ENCODE results near the gene YWHAG. TPM values are rescaled to one million over a fixed set of nuclear protein-coding genes. Genes with fewer than 3 reads are reported as not detected.

Gene YWHAG
- total RNA-seq, 1 donor from 2014 or later = 351 TPM

- H3K27me3 Mint-ChIP-seq (ENCODE audit: low read depth, unreplicated experiment) = no peaks in the 10 kb centered on the region
- no peaks in the 10 kb centered on the region for H3K9me3 Mint-ChIP-seq (ENCODE audit: unreplicated experiment)
- DNase-seq (ENCODE audit: low read depth) = no peak
- H3K4me1 Mint-ChIP-seq (ENCODE audit: low read depth, unreplicated experiment) = peaks cover 34% of the 10 kb centered on the region
- Histone ChIP-seq H3K36me3 (ENCODE audit: insufficient read depth, low read length) (peaks cover 16% of the 10 kb centered on the region), H3K9me3 (ENCODE audit: insufficient read depth, low read depth, low read length) (no peaks in the 10 kb centered on the region), H3K9ac (ENCODE audit: low read length) (no peak overlapping the region), H3K27ac (ENCODE audit: low read depth, low read length) (no peak overlapping the region), H4K20me1 (ENCODE audit: insufficient read depth, low read length) (peaks cover 71% of the 10 kb centered on the region), H3K27me3 (ENCODE audit: insufficient read depth, low read length) (no peaks in the 10 kb centered on the region), H2AFZ (ENCODE audit: low read depth, low read length) (no peak overlapping the region), H3K4me3 (ENCODE audit: insufficient read depth, low read depth, low read length) (peak overlapping the region; percentile 95), H3K79me2 (ENCODE audit: insufficient read depth, low read length) (peaks cover 77% of the 10 kb centered on the region), H3K4me1 (ENCODE audit: insufficient read depth, low read length) (peaks cover 26% of the 10 kb centered on the region), H3K4me2 (ENCODE audit: low read length) (peak overlapping the region; percentile 87)
- peaks cover 32% of the 10 kb centered on the region for H3K36me3 Mint-ChIP-seq (ENCODE audit: low read depth, unreplicated experiment)
- peak overlapping the region; percentile 98 for H3K4me3 Mint-ChIP-seq (ENCODE audit: unreplicated experiment)
- no peak for FAIRE-seq
- TF ChIP-seq CTCF (IDR thresholded peaks at IDR 0.05; ENCODE audit: insufficient read depth, low read depth, low read length) (no peak), EZH2 (IDR thresholded peaks at IDR 0.05; ENCODE audit: insufficient read depth, low read length) (no peak)
- peak overlapping the region; percentile 50 for H3K27ac Mint-ChIP-seq (ENCODE audit: unreplicated experiment)
Measured at GRCh38 chr7:76356115-76356514, 2.7 kb downstream of the YWHAG start.

- H3K4me3 ChIP-seq (ENCODE audit: insufficient read depth, low read depth, low read length) = peak overlapping the region; percentile 5
- Mint-ChIP-seq H3K27me3 (ENCODE audit: low read depth, unreplicated experiment) (no peaks in the 10 kb centered on the region), H3K27ac (ENCODE audit: unreplicated experiment) (peak overlapping the region; percentile 50), H3K4me3 (ENCODE audit: unreplicated experiment) (peak overlapping the region; percentile 98), H3K4me1 (ENCODE audit: low read depth, unreplicated experiment) (peaks cover 41% of the 10 kb centered on the region), H3K36me3 (ENCODE audit: low read depth, unreplicated experiment) (peaks cover 37% of the 10 kb centered on the region), H3K9me3 (ENCODE audit: unreplicated experiment) (no peaks in the 10 kb centered on the region)
- FAIRE-seq (no peak), DNase-seq (ENCODE audit: low read depth) (no peak)
- H2AFZ ChIP-seq (ENCODE audit: low read depth, low read length) = no peak overlapping the region
- no peaks in the 10 kb centered on the region for H3K27me3 ChIP-seq (ENCODE audit: insufficient read depth, low read length)
- no peak overlapping the region for H3K9ac ChIP-seq (ENCODE audit: low read length)
- peaks cover 86% of the 10 kb centered on the region for H3K79me2 ChIP-seq (ENCODE audit: insufficient read depth, low read length)
- H3K36me3 ChIP-seq (ENCODE audit: insufficient read depth, low read length) = peaks cover 19% of the 10 kb centered on the region
- peaks cover 25% of the 10 kb centered on the region for H3K4me1 ChIP-seq (ENCODE audit: insufficient read depth, low read length)
- peak overlapping the region; percentile 87 for H3K4me2 ChIP-seq (ENCODE audit: low read length)
- H3K9me3 ChIP-seq (ENCODE audit: insufficient read depth, low read depth, low read length) = no peaks in the 10 kb centered on the region
- peaks cover 80% of the 10 kb centered on the region for H4K20me1 ChIP-seq (ENCODE audit: insufficient read depth, low read length)
- peak overlapping the region; percentile 3 for H3K27ac ChIP-seq (ENCODE audit: low read depth, low read length)
- TF ChIP-seq EZH2 (IDR thresholded peaks at IDR 0.05; ENCODE audit: insufficient read depth, low read length) (no peak), CTCF (IDR thresholded peaks at IDR 0.05; ENCODE audit: insufficient read depth, low read depth, low read length) (no peak)
Measured at GRCh38 chr7:76354981-76355730, 3.6 kb downstream of the YWHAG start.

GRCh38 chr7:76354516-76354915 is 4.3 kb downstream of the YWHAG start:
- Mint-ChIP-seq H3K27me3 (ENCODE audit: low read depth, unreplicated experiment) (no peaks in the 10 kb centered on the region), H3K36me3 (ENCODE audit: low read depth, unreplicated experiment) (peaks cover 42% of the 10 kb centered on the region), H3K4me3 (ENCODE audit: unreplicated experiment) (peak overlapping the region; percentile 98), H3K4me1 (ENCODE audit: low read depth, unreplicated experiment) (peaks cover 38% of the 10 kb centered on the region), H3K9me3 (ENCODE audit: unreplicated experiment) (no peaks in the 10 kb centered on the region), H3K27ac (ENCODE audit: unreplicated experiment) (no peak overlapping the region)
- no peaks in the 10 kb centered on the region for H3K9me3 ChIP-seq (ENCODE audit: insufficient read depth, low read depth, low read length)
- no peak for TF ChIP-seq EZH2 (IDR thresholded peaks at IDR 0.05; ENCODE audit: insufficient read depth, low read length)
- TF ChIP-seq CTCF (IDR thresholded peaks at IDR 0.05; ENCODE audit: insufficient read depth, low read depth, low read length) = no peak
- FAIRE-seq (no peak), DNase-seq (ENCODE audit: low read depth) (no peak)
- no peaks in the 10 kb centered on the region for H3K27me3 ChIP-seq (ENCODE audit: insufficient read depth, low read length)
- no peak overlapping the region for H2AFZ ChIP-seq (ENCODE audit: low read depth, low read length)
- H3K9ac ChIP-seq (ENCODE audit: low read length) = no peak overlapping the region
- peaks cover 87% of the 10 kb centered on the region for H4K20me1 ChIP-seq (ENCODE audit: insufficient read depth, low read length)
- peak overlapping the region; percentile 3 for H3K27ac ChIP-seq (ENCODE audit: low read depth, low read length)
- peak overlapping the region; percentile 5 for H3K4me3 ChIP-seq (ENCODE audit: insufficient read depth, low read depth, low read length)
- peaks cover 25% of the 10 kb centered on the region for H3K36me3 ChIP-seq (ENCODE audit: insufficient read depth, low read length)
- H3K4me1 ChIP-seq (ENCODE audit: insufficient read depth, low read length) = peaks cover 19% of the 10 kb centered on the region
- H3K4me2 ChIP-seq (ENCODE audit: low read length) = peak overlapping the region; percentile 87
- peaks cover 93% of the 10 kb centered on the region for H3K79me2 ChIP-seq (ENCODE audit: insufficient read depth, low read length)
